Mesodermal cell (in vitro differentiated cells): ENCODE results near the gene RNF138.

Experiments
- H3K27ac ChIP-seq: 2 replicates; pipeline ENCODE4 v1.7.0; 2013; ENCODE audit warnings: mild to moderate bottlenecking, low read depth, low read length, moderate library complexity; ENCODE audit not compliant: severe bottlenecking
- H3K36me3 ChIP-seq: 2 replicates; pipeline ENCODE4 v1.7.1; 2013; ENCODE audit warnings: mild to moderate bottlenecking, low read length, moderate library complexity; ENCODE audit not compliant: control insufficient read depth, insufficient read depth
- H3K4me1 ChIP-seq: one replicate; pipeline ENCODE4 v1.7.1; 2013; ENCODE audit warnings: mild to moderate bottlenecking, low read length; ENCODE audit not compliant: insufficient read depth, control insufficient read depth, poor library complexity, severe bottlenecking
- H3K4me3 ChIP-seq: 2 replicates; pipeline ENCODE4 v1.7.0; 2013; ENCODE audit warnings: low read length, control low read depth, mild to moderate bottlenecking; ENCODE audit not compliant: insufficient read depth, poor library complexity, severe bottlenecking; ENCODE audit errors: extremely low read depth
- H3K9me3 ChIP-seq: 2 replicates; pipeline ENCODE4 v1.7.1; 2013; ENCODE audit warnings: mild to moderate bottlenecking, low read length, moderate library complexity; ENCODE audit not compliant: control insufficient read depth
- WGBS, 2 experiments: methylation state at CpG; one replicate each; pipeline ENCODE4 v1.1.5; 2013; ENCODE audit warnings: missing lambda C conversion rate in 2 of 2; ENCODE audit not compliant: insufficient coverage in 2 of 2; 5-methylcytosine and 5-hydroxymethylcytosine counted together

RNF138 gene

DNA sequence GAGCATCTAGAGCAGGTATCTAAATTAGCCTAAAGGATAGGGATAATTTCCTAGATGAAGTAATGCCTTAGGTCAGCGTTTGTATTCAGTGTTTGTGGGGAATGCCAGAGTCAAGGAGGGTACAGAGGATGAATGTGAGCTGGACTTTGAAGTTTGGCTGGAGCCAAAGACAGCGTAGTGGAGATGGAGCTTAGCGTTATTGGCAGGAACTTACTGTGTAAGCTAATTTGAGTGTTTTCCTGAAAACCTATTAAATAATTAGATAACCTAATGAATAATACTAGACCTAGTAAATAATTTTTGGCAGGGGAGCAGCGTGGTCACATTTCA is 4.2 kb downstream of the RNF138 start:
- Histone ChIP-seq H3K4me3 (no peak overlapping the region), H3K36me3 (peaks cover 37% of the 10 kb centered on the region), H3K4me1 (peaks cover 16% of the 10 kb centered on the region), H3K9me3 (no peaks in the 10 kb centered on the region), H3K27ac (no peak overlapping the region)
- 85 to 88% methylated on average over 2 of the region's 4 CpGs for WGBS, 2 experiments

DNA sequence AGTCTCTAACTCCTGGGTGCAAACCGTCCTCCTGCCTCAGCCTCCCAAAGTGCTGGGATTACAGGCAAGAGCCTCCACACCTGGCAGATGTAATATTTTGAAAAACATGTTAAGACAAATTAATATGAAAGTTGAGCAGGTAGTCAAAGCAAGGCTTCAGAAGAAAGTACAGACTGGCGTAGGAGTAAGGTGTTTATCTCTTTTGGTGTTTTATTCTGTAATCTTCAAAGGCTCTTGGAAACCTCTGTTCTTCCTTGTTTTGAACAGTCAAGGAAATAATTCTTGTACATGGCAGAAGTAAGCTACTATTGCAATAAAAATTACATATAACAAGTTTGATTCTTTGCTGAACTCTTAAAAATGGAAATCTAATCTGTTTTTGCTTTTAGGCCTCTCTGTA is 5.3 kb downstream of the RNF138 start:
- Histone ChIP-seq H3K36me3 (peaks cover 46% of the 10 kb centered on the region), H3K27ac (no peak overlapping the region), H3K9me3 (no peaks in the 10 kb centered on the region), H3K4me3 (no peak overlapping the region), H3K4me1 (peaks cover 16% of the 10 kb centered on the region)
- 100% methylated on average over 1 to 2 of the region's 2 CpGs for whole genome bisulfite sequencing, 2 experiments

DNA sequence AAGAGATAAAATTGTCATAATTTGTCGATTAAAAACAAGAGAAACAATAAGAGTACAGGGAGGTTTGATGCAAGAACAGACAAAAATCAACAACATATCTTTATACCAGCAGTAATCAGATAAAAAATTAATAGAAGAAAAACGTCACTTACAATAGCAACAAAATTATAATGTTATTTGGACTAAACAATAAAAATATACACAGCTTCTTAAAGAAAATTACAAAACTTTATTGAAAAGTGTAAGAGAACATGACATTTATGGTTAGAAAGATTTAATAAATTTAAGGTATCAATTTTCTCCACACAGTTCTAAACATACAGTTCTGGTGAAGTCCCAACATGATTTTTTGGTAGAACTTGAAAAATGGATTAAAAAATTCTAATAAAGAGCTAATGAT is 12.8 kb downstream of the RNF138 start:
- Histone ChIP-seq H3K9me3 (no peaks in the 10 kb centered on the region), H3K27ac (no peak overlapping the region), H3K4me3 (no peak overlapping the region), H3K4me1 (no peaks in the 10 kb centered on the region), H3K36me3 (peaks cover 25% of the 10 kb centered on the region)
- WGBS, 2 experiments, result no CpG with 5 or more reads among the region's 2 CpGs

DNA sequence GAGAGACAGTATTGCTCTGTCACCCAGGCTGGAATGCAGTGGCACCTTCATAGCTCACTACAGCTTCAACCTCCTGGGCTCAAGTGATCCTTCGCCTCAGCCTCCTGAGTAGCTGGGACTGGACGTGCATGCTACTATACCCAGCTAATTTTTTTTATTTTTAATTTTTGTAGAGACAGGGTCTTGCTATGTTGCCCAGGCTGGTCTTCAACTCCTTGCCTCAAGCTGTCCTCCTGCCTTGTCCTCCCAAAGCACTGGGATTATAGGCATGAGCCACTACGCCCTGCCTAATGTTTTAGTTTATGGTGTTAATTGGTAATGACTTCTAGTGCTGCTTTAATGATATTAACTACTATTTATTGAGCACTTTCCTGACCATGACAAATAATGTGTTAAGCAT is 18.3 kb downstream of the RNF138 start:
- no peaks in the 10 kb centered on the region for H3K4me1 ChIP-seq
- H3K4me3 ChIP-seq, result no peak overlapping the region
- WGBS, 2 experiments, result no CpG with 5 or more reads among the region's 3 CpGs
- peaks cover 18% of the 10 kb centered on the region for H3K36me3 ChIP-seq
- H3K27ac ChIP-seq, result no peak overlapping the region
- no peaks in the 10 kb centered on the region for H3K9me3 ChIP-seq

DNA sequence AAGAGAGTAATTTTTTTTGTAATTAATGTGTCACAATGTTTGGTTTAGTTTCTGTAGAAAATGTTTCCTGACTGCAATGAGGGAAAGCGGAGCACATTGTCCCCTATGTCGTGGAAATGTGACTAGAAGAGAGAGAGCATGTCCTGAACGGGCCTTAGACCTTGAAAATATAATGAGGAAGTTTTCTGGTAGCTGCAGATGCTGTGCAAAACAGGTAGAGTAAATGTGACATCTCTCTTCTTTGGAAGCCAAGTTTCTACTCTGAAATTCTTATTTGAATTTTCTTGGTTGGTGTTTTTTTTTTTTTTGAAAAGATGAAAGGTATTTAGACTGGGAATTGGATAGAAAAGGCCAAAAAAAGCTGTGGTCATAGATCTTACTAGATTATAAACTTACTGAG is 20.0 kb downstream of the RNF138 start:
- 96 to 97% methylated on average over 3 of the region's 3 CpGs for WGBS, 2 experiments
- no peaks in the 10 kb centered on the region for H3K4me1 ChIP-seq
- no peak overlapping the region for H3K4me3 ChIP-seq
- no peak overlapping the region for H3K27ac ChIP-seq
- H3K9me3 ChIP-seq, result no peaks in the 10 kb centered on the region
- H3K36me3 ChIP-seq, result peaks cover 33% of the 10 kb centered on the region

DNA sequence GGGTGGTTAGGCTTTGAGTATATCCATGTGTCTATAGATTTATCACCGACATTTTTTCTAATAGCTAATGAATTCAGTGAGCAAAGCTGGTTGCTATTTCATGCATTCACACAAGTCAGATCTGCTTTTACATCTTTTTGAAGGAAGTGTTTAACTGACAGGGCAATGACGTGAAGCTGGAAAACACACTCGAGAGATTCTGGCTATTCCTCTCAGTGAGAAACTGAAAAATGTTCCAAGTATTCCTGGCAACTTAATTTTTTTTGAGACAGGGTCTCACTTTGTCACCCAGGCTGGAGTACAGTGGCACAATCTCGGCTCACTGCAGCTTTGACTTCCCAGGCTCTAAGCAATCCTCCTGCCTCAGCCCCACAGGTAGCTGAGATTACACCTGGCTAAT is 21.2 kb downstream of the RNF138 start:
- Histone ChIP-seq H3K9me3 (no peaks in the 10 kb centered on the region), H3K27ac (no peak overlapping the region), H3K4me3 (no peak overlapping the region), H3K4me1 (no peaks in the 10 kb centered on the region), H3K36me3 (peaks cover 36% of the 10 kb centered on the region)
- 87 to 95% methylated on average over 2 to 3 of the region's 4 CpGs for WGBS, 2 experiments

DNA sequence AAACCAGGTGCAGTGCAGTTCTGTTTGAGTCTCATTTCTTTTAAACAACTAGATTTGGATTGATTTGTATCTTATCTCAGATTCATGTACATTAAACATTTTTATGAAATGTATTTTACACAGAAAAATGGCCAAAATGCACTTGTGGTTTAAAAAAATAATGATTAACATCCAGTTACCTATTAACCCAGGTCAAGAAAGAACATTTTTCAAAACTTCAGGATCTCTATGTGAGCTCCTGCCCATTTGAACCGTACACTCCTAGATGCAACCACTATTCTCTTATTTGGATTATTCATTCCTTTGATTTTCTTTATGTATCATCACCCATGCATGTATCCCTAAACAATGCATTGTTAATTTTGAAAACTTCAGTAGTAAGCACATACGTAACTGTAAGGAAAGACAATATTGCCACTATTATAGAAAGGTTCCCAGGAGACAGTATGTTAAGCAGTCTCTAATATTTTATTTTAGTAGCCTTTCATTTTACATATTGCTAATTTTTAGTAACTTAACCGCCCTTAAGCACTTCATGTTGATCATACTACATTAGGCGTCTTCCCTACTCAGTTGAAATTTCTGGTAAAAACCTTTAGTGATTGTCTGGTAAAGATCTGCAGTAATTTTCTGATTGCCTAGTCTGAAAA is 22.7 kb downstream of the RNF138 start:
- no peaks in the 10 kb centered on the region for H3K9me3 ChIP-seq
- WGBS, 2 experiments, result 83 to 100% methylated on average over 1 of the region's 4 CpGs
- no peak overlapping the region for H3K27ac ChIP-seq
- H3K4me3 ChIP-seq, result no peak overlapping the region
- peaks cover 44% of the 10 kb centered on the region for H3K36me3 ChIP-seq
- H3K4me1 ChIP-seq, result no peaks in the 10 kb centered on the region

DNA sequence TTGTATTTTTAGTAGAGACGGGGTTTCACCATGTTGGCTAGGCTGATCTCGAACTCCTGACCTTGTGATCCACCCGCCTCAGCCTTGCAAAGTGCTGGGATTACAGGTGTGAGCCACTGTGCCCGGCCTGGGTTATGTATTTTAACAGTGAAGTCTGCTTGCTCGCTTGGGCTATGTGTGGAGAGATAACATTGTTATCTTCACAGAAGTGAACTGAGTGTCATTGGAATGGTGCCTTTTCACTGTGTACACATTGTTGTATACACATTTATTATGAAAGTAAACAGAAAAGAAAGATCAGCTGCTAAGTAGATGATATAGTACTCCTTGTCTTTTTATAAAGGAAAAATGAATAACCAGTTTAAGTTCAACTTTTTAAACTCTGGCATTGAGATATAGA is 30.4 kb downstream of the RNF138 start:
- Histone ChIP-seq H3K9me3 (no peaks in the 10 kb centered on the region), H3K4me3 (no peak overlapping the region), H3K4me1 (no peaks in the 10 kb centered on the region), H3K27ac (no peak overlapping the region), H3K36me3 (peaks cover 33% of the 10 kb centered on the region)
- 85 to 100% methylated on average over 1 to 3 of the region's 5 CpGs for WGBS, 2 experiments

DNA sequence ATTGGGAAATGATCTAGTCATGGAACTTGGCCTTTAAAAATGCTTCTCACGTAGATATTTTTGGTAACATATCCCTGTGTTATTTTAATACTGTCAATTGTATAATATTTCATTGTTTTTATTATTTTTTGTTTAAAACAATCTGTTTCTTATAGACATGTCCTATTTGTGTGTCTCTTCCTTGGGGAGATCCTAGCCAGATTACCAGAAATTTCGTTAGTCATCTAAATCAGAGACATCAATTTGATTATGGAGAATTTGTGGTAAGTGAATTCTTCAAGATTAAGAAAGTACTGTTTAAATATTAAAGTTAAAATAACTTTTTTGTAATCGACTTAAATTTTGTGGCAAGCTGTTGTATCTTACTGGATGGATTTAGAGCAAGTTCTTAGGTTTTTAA is 34.9 kb downstream of the RNF138 start:
- no peak overlapping the region for H3K4me3 ChIP-seq
- H3K36me3 ChIP-seq, result peaks cover 31% of the 10 kb centered on the region
- no peaks in the 10 kb centered on the region for H3K4me1 ChIP-seq
- 40% methylated on average over 1 of the region's 3 CpGs; no CpG with 5 or more reads in 1 of the 2 experiments for WGBS, 2 experiments
- no peak overlapping the region for H3K27ac ChIP-seq
- no peaks in the 10 kb centered on the region for H3K9me3 ChIP-seq

DNA sequence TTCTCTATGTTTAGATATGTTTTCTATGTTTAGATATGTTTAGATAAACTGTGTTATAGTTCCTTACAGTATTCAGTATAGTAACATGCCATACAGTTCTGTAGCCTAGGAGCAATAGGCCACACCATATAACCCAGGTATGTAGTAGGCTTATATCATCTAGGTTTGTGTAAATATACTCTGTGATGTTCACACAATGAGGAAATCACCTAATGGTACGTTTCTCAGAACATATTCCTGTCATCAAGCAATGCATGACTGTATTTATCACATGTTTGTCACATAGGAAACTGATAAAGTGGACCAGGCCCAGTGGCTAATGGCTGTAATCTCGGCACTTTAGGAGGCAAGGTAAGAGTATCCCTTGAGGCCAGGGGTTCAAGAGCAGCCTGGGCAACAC is 44.0 kb downstream of the RNF138 start:
- Histone ChIP-seq H3K4me1 (no peaks in the 10 kb centered on the region), H3K9me3 (no peaks in the 10 kb centered on the region), H3K36me3 (peaks cover 9% of the 10 kb centered on the region), H3K27ac (no peak overlapping the region), H3K4me3 (no peak overlapping the region)
- WGBS, 2 experiments, result 83 to 100% methylated on average over 1 of the region's 2 CpGs

DNA sequence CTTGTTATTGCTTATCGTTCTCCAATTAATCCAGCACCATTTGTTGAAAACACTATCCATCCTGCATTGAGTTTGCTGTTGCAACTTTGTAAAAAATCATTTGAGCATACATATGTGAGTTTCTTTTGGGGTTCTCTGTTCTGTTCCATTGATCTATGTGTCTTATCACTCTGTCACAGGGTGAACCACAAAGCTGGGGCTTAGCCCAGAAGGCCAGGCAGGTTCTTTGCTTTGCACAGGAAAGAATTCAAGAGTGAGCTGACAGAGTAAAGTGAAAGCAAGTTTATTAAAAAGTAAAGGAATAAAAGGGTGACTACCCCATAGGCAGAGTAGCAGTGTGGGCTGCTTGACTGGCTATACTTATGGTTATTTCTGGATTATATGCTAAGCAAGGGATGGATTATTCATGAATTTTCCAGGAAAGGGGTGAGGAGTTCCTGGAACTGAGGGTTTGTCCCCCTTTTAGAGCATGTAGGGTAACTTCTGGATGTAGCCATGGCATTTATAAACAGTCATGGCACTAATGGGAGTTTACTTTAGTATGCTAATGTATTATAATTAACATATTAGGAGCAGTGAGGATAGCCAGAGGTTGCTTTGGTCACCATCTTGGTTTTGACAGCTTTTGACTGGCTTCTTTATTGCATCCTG is 46.8 kb downstream of the RNF138 start:
- no CpG with 5 or more reads among the region's 1 CpG for WGBS, 2 experiments
- no peaks in the 10 kb centered on the region for H3K9me3 ChIP-seq
- no peak overlapping the region for H3K27ac ChIP-seq
- no peak overlapping the region for H3K4me3 ChIP-seq
- no peaks in the 10 kb centered on the region for H3K4me1 ChIP-seq
- no peaks in the 10 kb centered on the region for H3K36me3 ChIP-seq
